A549 (cell line): Measurements from ENCODE around the gene TMC7. TPM values are rescaled to one million over a fixed set of nuclear protein-coding genes. Genes with fewer than 3 reads are reported as not detected.

Experiments
- CHD4 ChIP-seq: fragments of 200-600 bp; sonication (generic); IDR thresholded peaks from 2 replicates; pipeline ENCODE4 v1.6.1; 2016; ENCODE audit warnings: antibody characterized with exemption, mild to moderate bottlenecking, borderline replicate concordance
- CTCF ChIP-seq: fragments of >200 bp; sonication (Bioruptor Twin); formaldehyde crosslinking; IDR thresholded peaks from 3 replicates; pipeline ENCODE4 v1.5.1; 2016
- FOXS1 ChIP-seq: fragments of 250-450 bp; sonication (Bioruptor Pico); IDR thresholded peaks from 2 replicates; pipeline ENCODE4 v1.5.0; 2020; ENCODE audit warnings: mild to moderate bottlenecking, moderate library complexity
- HOXA7 ChIP-seq: fragments of 250-450 bp; sonication (Bioruptor Pico); IDR thresholded peaks from 2 replicates; pipeline ENCODE4 v1.5.0; 2020; ENCODE audit warnings: mild to moderate bottlenecking, moderate library complexity
- KDM1A ChIP-seq: fragments of 200-600 bp; sonication (generic); IDR thresholded peaks from 2 replicates; pipeline ENCODE4 v1.6.1; 2016; ENCODE audit warnings: low read depth, mild to moderate bottlenecking
- KDM5A ChIP-seq: fragments of 200-600 bp; sonication (generic); IDR thresholded peaks from 2 replicates; pipeline ENCODE4 v1.6.1; 2016; ENCODE audit warnings: antibody characterized with exemption, mild to moderate bottlenecking
- NPAS2 ChIP-seq: fragments of 250-450 bp; sonication (Bioruptor Pico); IDR thresholded peaks from 2 replicates; pipeline ENCODE4 v1.8.0; 2022; ENCODE audit warnings: mild to moderate bottlenecking, moderate library complexity, borderline replicate concordance
- NR3C1 ChIP-seq: fragments of >200 bp; sonication (Bioruptor Twin); formaldehyde crosslinking; IDR thresholded peaks from 3 replicates; pipeline ENCODE4 v1.6.1; 2017
- PBX3 ChIP-seq: IDR thresholded peaks from 2 replicates; pipeline ENCODE4 v1.6.1; 2012
- POLR2A ChIP-seq: IDR thresholded peaks from 2 replicates; pipeline ENCODE4 v1.6.1; 2012; ENCODE audit warnings: mild to moderate bottlenecking, low read length
- RAD21 ChIP-seq, 2 experiments: fragments of >200 bp in 1 of 2; sonication (Bioruptor Twin) in 1 of 2; formaldehyde crosslinking in 1 of 2; IDR thresholded peaks in 1 of 2; conservative IDR thresholded peaks in 1 of 2; 2 replicates in 1 of 2; 3 replicates in 1 of 2; pipeline ENCODE4 v1.6.1; 2012 to 2018; ENCODE audit warnings: inconsistent platforms in 1 of 2
- RARB ChIP-seq: fragments of 250-450 bp; sonication (Bioruptor Pico); IDR thresholded peaks from 2 replicates; pipeline ENCODE4 v1.8.0; 2021; ENCODE audit warnings: mild to moderate bottlenecking, moderate library complexity
- REST ChIP-seq: fragments of 200-600 bp; sonication (generic); IDR thresholded peaks from 2 replicates; pipeline ENCODE4 v1.6.1; 2016; ENCODE audit warnings: antibody characterized with exemption, mild to moderate bottlenecking, moderate library complexity
- RFX5 ChIP-seq: fragments of 450-650 bp; IDR thresholded peaks from 2 replicates; pipeline ENCODE4 v1.7.1; 2014; ENCODE audit warnings: antibody characterized with exemption, mild to moderate bottlenecking, moderate library complexity
- SMC3 ChIP-seq: fragments of >200 bp; sonication (Bioruptor Twin); formaldehyde crosslinking; IDR thresholded peaks from 3 replicates; pipeline ENCODE4 v1.6.1; 2018; ENCODE audit warnings: inconsistent platforms
- SREBF2 ChIP-seq: fragments of 450-650 bp; IDR thresholded peaks from 2 replicates; pipeline ENCODE4 v1.6.1; 2014; ENCODE audit warnings: mild to moderate bottlenecking, moderate library complexity
- TP53 ChIP-seq: fragments of 250-450 bp; sonication (Bioruptor Pico); IDR thresholded peaks from 2 replicates; pipeline ENCODE4 v1.5.0; 2021; ENCODE audit warnings: mild to moderate bottlenecking, moderate library complexity
- ZFP36 ChIP-seq: fragments of 450-650 bp; IDR thresholded peaks from 2 replicates; pipeline ENCODE4 v1.6.1; 2014; ENCODE audit warnings: borderline replicate concordance; ENCODE audit not compliant: partially characterized antibody
- ZSCAN20 ChIP-seq: fragments of 250-450 bp; sonication (Bioruptor Pico); IDR thresholded peaks from 2 replicates; pipeline ENCODE4 v1.8.0; 2022; ENCODE audit warnings: mild to moderate bottlenecking, moderate library complexity
- polyA plus RNA-seq, 4 experiments: library from polyadenylated mRNA; depleted of rRNA in 3 of 4; stranded (reverse); fragments of >200 nt; fragmentation: RNase III in 1 of 4; extraction: RNeasy Plus Mini Kit Qiagen cat#74134 plus additional on column Dnase treatment in 1 of 4; gene quantifications; 2 replicates in 3 of 4; 3 replicates in 1 of 4; pipeline ENCODE4 v1.2.3, GENCODE V29; 2011 to 2017
- TF ChIP-seq, protein P1 (sequence below): IDR thresholded peaks from 2 replicates; pipeline ENCODE4 v1.6.1; 2012
- TF ChIP-seq, protein P2 (sequence below): fragments of 250-450 bp; sonication (Bioruptor Pico); IDR thresholded peaks from 2 replicates; pipeline ENCODE4 v1.5.0; 2020; ENCODE audit warnings: low read depth, mild to moderate bottlenecking, moderate library complexity

TMC7 gene
- polyA plus RNA-seq, 2 of the 4 experiments (the other 2 are of a cell fraction) = 7.0 to 9.4 TPM

- TF ChIP-seq SMC3 = peak; percentile 100
- TF ChIP-seq ZSCAN20 (CRISPR knock-in tag) = no peak
- no peak for TF ChIP-seq PBX3
- TF ChIP-seq REST = peak; percentile 77
- no peak for TF ChIP-seq NR3C1
- no peak for TF ChIP-seq NPAS2
- no peak for TF ChIP-seq RFX5
- TF ChIP-seq ZFP36 = no peak
- TF ChIP-seq POLR2A = peak; percentile 71
- TF ChIP-seq TP53 (CRISPR knock-in tag) = no peak
- TF ChIP-seq CHD4 = no peak
- peak; percentile 26; the same call in 1 of the 2 replicates for TF ChIP-seq RARB
- peak; percentile 52; the same call in 1 of the 2 replicates for TF ChIP-seq FOXS1 (CRISPR knock-in tag)
- peak; percentile 99 for TF ChIP-seq CTCF
- no peak for TF ChIP-seq HOXA7 (CRISPR knock-in tag)
- TF ChIP-seq KDM1A = no peak
- TF ChIP-seq SREBF2 = no peak
- TF ChIP-seq RAD21 (conservative IDR thresholded peaks at IDR 0.05 in 1 of 2, IDR thresholded peaks at IDR 0.05 in 1 of 2) = peak; percentile 98 to 100
- TF ChIP-seq, protein P1, sequence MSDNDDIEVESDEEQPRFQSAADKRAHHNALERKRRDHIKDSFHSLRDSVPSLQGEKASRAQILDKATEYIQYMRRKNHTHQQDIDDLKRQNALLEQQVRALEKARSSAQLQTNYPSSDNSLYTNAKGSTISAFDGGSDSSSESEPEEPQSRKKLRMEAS = peak; percentile 92
- TF ChIP-seq KDM5A = no peak
- TF ChIP-seq, protein P2, sequence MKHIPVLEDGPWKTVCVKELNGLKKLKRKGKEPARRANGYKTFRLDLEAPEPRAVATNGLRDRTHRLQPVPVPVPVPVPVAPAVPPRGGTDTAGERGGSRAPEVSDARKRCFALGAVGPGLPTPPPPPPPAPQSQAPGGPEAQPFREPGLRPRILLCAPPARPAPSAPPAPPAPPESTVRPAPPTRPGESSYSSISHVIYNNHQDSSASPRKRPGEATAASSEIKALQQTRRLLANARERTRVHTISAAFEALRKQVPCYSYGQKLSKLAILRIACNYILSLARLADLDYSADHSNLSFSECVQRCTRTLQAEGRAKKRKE (CRISPR knock-in tag) = no peak
Observed at GRCh38 chr16:19086322-19087199, 102.8 kb downstream of the TMC7 start (continued).
